Measurements from ENCODE around the gene AMDHD2. TPM values are rescaled to one million over a fixed set of nuclear protein-coding genes. Genes with fewer than 3 reads are reported as not detected.
"Not testable (repeated sequence)": the region's sequence is repeated elsewhere in the genome, so short reads cannot be mapped to it uniquely, and the experiment has no call there.

AMDHD2 gene
- total and polyA plus RNA-seq, 2 of the 8 experiments (the other 6 are each of a cell fraction or from before 2014, with no cell fraction given), result 43.0 to 54.6 TPM

DNA sequence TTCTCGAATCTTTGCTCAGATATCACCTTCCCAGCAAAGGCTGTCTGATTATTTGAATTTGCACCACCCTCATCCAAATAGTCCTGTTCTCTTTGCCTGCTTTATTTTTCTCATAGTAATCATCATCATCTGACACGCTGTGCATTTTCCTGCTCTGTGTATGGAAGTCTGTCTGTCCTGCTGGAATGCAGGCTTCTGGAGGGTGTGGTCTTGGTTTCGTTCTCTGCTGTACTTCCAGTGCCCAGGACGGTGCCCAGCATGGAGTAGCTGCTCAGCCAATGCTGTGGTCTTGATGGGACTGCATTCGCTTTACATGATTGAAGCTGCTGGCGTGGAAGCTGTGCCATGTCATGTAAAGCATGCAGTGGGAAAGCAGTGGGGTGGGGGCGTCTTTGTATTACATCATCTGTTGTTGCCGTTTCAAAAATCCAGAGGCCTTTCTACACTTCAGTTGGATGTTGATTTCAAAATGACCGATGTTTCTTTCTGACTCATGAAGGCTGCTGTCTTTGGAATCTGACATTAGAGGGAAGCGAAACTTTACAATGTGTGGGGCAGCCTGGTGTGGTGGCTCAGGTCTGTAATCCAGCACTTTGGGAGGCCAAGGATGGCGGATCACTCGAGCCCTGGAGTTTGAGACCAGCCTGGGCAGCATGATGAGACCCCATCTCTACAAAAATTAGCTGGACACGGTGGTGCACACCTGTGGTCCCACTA, 34.7 kb downstream of the AMDHD2 start:
- H3K4me3 ChIP-seq (ENCODE audit: extremely low read depth in 1 of 4, insufficient read depth in 2 of 4, low read depth in 3 of 4, low read length in 4 of 4); H3K14ac ChIP-seq (ENCODE audit: insufficient read length); POLR2A ChIA-PET (ENCODE audit: partially characterized antibody); CTCF ChIA-PET (ENCODE audit: partially characterized antibody); H3K23ac ChIP-seq (ENCODE audit: insufficient read length); H3K56ac ChIP-seq (replicated peaks; ENCODE audit: insufficient read length, low read depth, low read length); H2BK5ac ChIP-seq (ENCODE audit: low read depth, low read length); H3K27ac ChIP-seq (ENCODE audit: low read depth, low read length); H3K79me1 ChIP-seq (ENCODE audit: low read depth, low read length); H3K79me2 ChIP-seq (ENCODE audit: control insufficient read depth in 1 of 2, insufficient read depth in 2 of 2, low read length in 2 of 2); DNase-seq (ENCODE audit: low read depth in 1 of 2, low spot score in 2 of 2); H3K27me3 ChIP-seq (replicated peaks in 1 of 4; ENCODE audit: control insufficient read depth in 3 of 4, extremely low read depth in 1 of 4, insufficient read depth in 3 of 4, low read length in 3 of 4); FAIRE-seq; H3K9me3 ChIP-seq (ENCODE audit: insufficient read depth in 2 of 2, low read depth in 1 of 2, low read length in 1 of 2); H3K4ac ChIP-seq (replicated peaks; ENCODE audit: insufficient read length, low read depth, low read length); H3K4me1 ChIP-seq (replicated peaks in 1 of 4; ENCODE audit: control insufficient read depth in 3 of 4, insufficient read depth in 4 of 4, low read length in 3 of 4); H4K8ac ChIP-seq (ENCODE audit: extremely low read depth, insufficient read depth, low read length); H2BK12ac ChIP-seq (ENCODE audit: low read depth, low read length); H2AFZ ChIP-seq (ENCODE audit: low read length); H3K9ac ChIP-seq (replicated peaks in 1 of 4; ENCODE audit: extremely low read depth in 1 of 4, low read depth in 3 of 4, low read length in 3 of 4); H3K18ac ChIP-seq (ENCODE audit: extremely low read depth, low read length); H3K36me3 ChIP-seq (ENCODE audit: control insufficient read depth in 2 of 4, insufficient read depth in 4 of 4, low read length in 3 of 4); H4K91ac ChIP-seq (replicated peaks; ENCODE audit: insufficient read length, low read length); H4K20me1 ChIP-seq (replicated peaks in 1 of 2; ENCODE audit: control insufficient read depth in 1 of 2, insufficient read depth in 2 of 2, low read length in 2 of 2); H2BK15ac ChIP-seq (ENCODE audit: low read length); H4K5ac ChIP-seq (ENCODE audit: insufficient read length, low read depth, low read length); H2BK20ac ChIP-seq (ENCODE audit: low read length); H2AK5ac ChIP-seq (ENCODE audit: low read depth, low read length); H2BK120ac ChIP-seq (replicated peaks; ENCODE audit: low read depth, low read length); H3K4me2 ChIP-seq (ENCODE audit: insufficient read depth in 1 of 2, low read depth in 2 of 2, low read length in 2 of 2); H3K23me2 ChIP-seq (ENCODE audit: low read depth, low read length): not testable (repeated sequence)
- WGBS, 2 experiments (ENCODE audit: extremely low coverage in 1 of 2, insufficient coverage in 1 of 2, insufficient read length in 1 of 2, insufficient replicate concordance in 2 of 2, low coverage in 1 of 2, low lambda C conversion rate in 2 of 2, missing lambda C conversion rate in 1 of 2), result no CpG with 5 or more reads among the region's 13 CpGs

DNA sequence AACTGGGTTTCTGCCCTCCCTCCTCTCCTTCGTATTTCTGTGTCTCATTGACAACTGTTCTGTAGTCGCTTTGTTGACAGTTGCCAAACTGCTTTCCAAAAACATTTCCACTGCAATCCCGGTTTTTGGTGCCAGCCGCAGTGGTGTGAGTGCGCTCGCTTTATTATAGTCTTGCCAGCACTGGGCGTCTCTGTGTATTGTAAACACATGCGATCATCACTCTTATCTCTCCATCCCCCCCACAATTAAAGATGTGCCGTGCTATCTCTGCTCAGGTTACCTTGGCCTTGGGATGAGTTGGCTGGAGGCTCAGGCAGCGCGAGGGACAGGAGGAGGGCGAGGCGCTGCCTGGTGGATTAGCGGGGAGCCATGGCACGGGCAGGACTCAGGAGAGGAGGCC, 37.0 kb downstream of the AMDHD2 start:
- H2BK20ac ChIP-seq (ENCODE audit: low read length); H3K4me1 ChIP-seq (replicated peaks in 1 of 4; ENCODE audit: control insufficient read depth in 3 of 4, insufficient read depth in 4 of 4, low read length in 3 of 4); DNase-seq (ENCODE audit: low read depth in 1 of 2, low spot score in 2 of 2); H3K79me2 ChIP-seq (ENCODE audit: control insufficient read depth in 1 of 2, insufficient read depth in 2 of 2, low read length in 2 of 2); H4K20me1 ChIP-seq (replicated peaks in 1 of 2; ENCODE audit: control insufficient read depth in 1 of 2, insufficient read depth in 2 of 2, low read length in 2 of 2); H2BK5ac ChIP-seq (ENCODE audit: low read depth, low read length); H3K27ac ChIP-seq (ENCODE audit: low read depth, low read length); H4K8ac ChIP-seq (ENCODE audit: extremely low read depth, insufficient read depth, low read length); H3K18ac ChIP-seq (ENCODE audit: extremely low read depth, low read length); POLR2A ChIA-PET (ENCODE audit: partially characterized antibody); H3K23me2 ChIP-seq (ENCODE audit: low read depth, low read length); H3K23ac ChIP-seq (ENCODE audit: insufficient read length); H3K9ac ChIP-seq (replicated peaks in 1 of 4; ENCODE audit: extremely low read depth in 1 of 4, low read depth in 3 of 4, low read length in 3 of 4); H4K5ac ChIP-seq (ENCODE audit: insufficient read length, low read depth, low read length); H2AFZ ChIP-seq (ENCODE audit: low read length); H3K4ac ChIP-seq (replicated peaks; ENCODE audit: insufficient read length, low read depth, low read length); H3K36me3 ChIP-seq (ENCODE audit: control insufficient read depth in 2 of 4, insufficient read depth in 4 of 4, low read length in 3 of 4); H3K4me2 ChIP-seq (ENCODE audit: insufficient read depth in 1 of 2, low read depth in 2 of 2, low read length in 2 of 2); H3K27me3 ChIP-seq (replicated peaks in 1 of 4; ENCODE audit: control insufficient read depth in 3 of 4, extremely low read depth in 1 of 4, insufficient read depth in 3 of 4, low read length in 3 of 4); H3K14ac ChIP-seq (ENCODE audit: insufficient read length); H4K91ac ChIP-seq (replicated peaks; ENCODE audit: insufficient read length, low read length); H2BK120ac ChIP-seq (replicated peaks; ENCODE audit: low read depth, low read length); FAIRE-seq; H2BK12ac ChIP-seq (ENCODE audit: low read depth, low read length); CTCF ChIA-PET (ENCODE audit: partially characterized antibody); H2AK5ac ChIP-seq (ENCODE audit: low read depth, low read length); H2BK15ac ChIP-seq (ENCODE audit: low read length); H3K4me3 ChIP-seq (ENCODE audit: extremely low read depth in 1 of 4, insufficient read depth in 2 of 4, low read depth in 3 of 4, low read length in 4 of 4); H3K79me1 ChIP-seq (ENCODE audit: low read depth, low read length); H3K56ac ChIP-seq (replicated peaks; ENCODE audit: insufficient read length, low read depth, low read length); H3K9me3 ChIP-seq (ENCODE audit: insufficient read depth in 2 of 2, low read depth in 1 of 2, low read length in 1 of 2): not testable (repeated sequence)
- WGBS, 2 experiments (ENCODE audit: extremely low coverage in 1 of 2, insufficient coverage in 1 of 2, insufficient read length in 1 of 2, insufficient replicate concordance in 2 of 2, low coverage in 1 of 2, low lambda C conversion rate in 2 of 2, missing lambda C conversion rate in 1 of 2), result 96% methylated on average over 6 of the region's 15 CpGs; no CpG with 5 or more reads in 1 of the 2 experiments

All from H1 (cell line).